Measurements from ENCODE around the gene PAK5.

Gene PAK5

GRCh38 chr20:9600562-9600961 is 238.3 kb downstream of the PAK5 start:
- Mint-ChIP-seq H3K9me3 (peaks cover 2% of the 10 kb centered on the region), H3K36me3 (no peaks in the 10 kb centered on the region), H3K27ac (no peak overlapping the region), H3K4me1 (no peaks in the 10 kb centered on the region), H3K27me3 (no peaks in the 10 kb centered on the region), H3K4me3 (no peak overlapping the region)
- ATAC-seq: no peak

GRCh38 chr20:9597547-9597946 is 241.3 kb downstream of the PAK5 start:
- Mint-ChIP-seq H3K36me3 (no peaks in the 10 kb centered on the region), H3K27me3 (no peaks in the 10 kb centered on the region), H3K4me3 (no peak overlapping the region), H3K4me1 (no peaks in the 10 kb centered on the region), H3K27ac (no peak overlapping the region), H3K9me3 (peaks cover 4% of the 10 kb centered on the region)
- ATAC-seq: no peak

- Mint-ChIP-seq H3K9me3 (peaks cover 5% of the 10 kb centered on the region), H3K27me3 (no peaks in the 10 kb centered on the region), H3K4me3 (no peak overlapping the region), H3K36me3 (no peaks in the 10 kb centered on the region), H3K4me1 (no peaks in the 10 kb centered on the region), H3K27ac (no peak overlapping the region)
- ATAC-seq: no peak
These were observed 243.1 kb downstream of the PAK5 start for GRCh38 chr20:9595763-9596162.

GRCh38 chr20:9594284-9594875 is 244.5 kb downstream of the PAK5 start:
- Mint-ChIP-seq H3K27ac (no peak overlapping the region), H3K4me1 (no peaks in the 10 kb centered on the region), H3K36me3 (no peaks in the 10 kb centered on the region), H3K27me3 (no peaks in the 10 kb centered on the region), H3K4me3 (no peak overlapping the region), H3K9me3 (peaks cover 5% of the 10 kb centered on the region)
- no peak for ATAC-seq

GRCh38 chr20:9592419-9592818 is 246.5 kb downstream of the PAK5 start:
- no peaks in the 10 kb centered on the region for H3K27me3 Mint-ChIP-seq
- no peak overlapping the region for H3K27ac Mint-ChIP-seq
- no peak for ATAC-seq
- H3K9me3 Mint-ChIP-seq: peaks cover 3% of the 10 kb centered on the region
- H3K4me1 Mint-ChIP-seq: no peaks in the 10 kb centered on the region
- no peak overlapping the region for H3K4me3 Mint-ChIP-seq
- no peaks in the 10 kb centered on the region for H3K36me3 Mint-ChIP-seq

GRCh38 chr20:9591080-9591479 is 247.8 kb downstream of the PAK5 start:
- Mint-ChIP-seq H3K27me3 (no peaks in the 10 kb centered on the region), H3K4me3 (no peak overlapping the region), H3K4me1 (no peaks in the 10 kb centered on the region), H3K36me3 (no peaks in the 10 kb centered on the region), H3K27ac (no peak overlapping the region), H3K9me3 (peaks cover 3% of the 10 kb centered on the region)
- no peak for ATAC-seq

GRCh38 chr20:9590189-9590588 is 248.7 kb downstream of the PAK5 start:
- Mint-ChIP-seq H3K27ac (no peak overlapping the region), H3K36me3 (no peaks in the 10 kb centered on the region), H3K4me3 (no peak overlapping the region), H3K4me1 (no peaks in the 10 kb centered on the region), H3K9me3 (peaks cover 3% of the 10 kb centered on the region), H3K27me3 (no peaks in the 10 kb centered on the region)
- no peak for ATAC-seq

GRCh38 chr20:9588706-9589105 is 250.2 kb downstream of the PAK5 start:
- H3K27me3 Mint-ChIP-seq: no peaks in the 10 kb centered on the region
- H3K9me3 Mint-ChIP-seq: peaks cover 3% of the 10 kb centered on the region
- H3K4me3 Mint-ChIP-seq: no peak overlapping the region
- no peaks in the 10 kb centered on the region for H3K4me1 Mint-ChIP-seq
- no peaks in the 10 kb centered on the region for H3K36me3 Mint-ChIP-seq
- ATAC-seq: no peak
- no peak overlapping the region for H3K27ac Mint-ChIP-seq

GRCh38 chr20:9583151-9583550 is 255.7 kb downstream of the PAK5 start:
- no peak for ATAC-seq
- H3K4me1 Mint-ChIP-seq: no peaks in the 10 kb centered on the region
- H3K27me3 Mint-ChIP-seq: no peaks in the 10 kb centered on the region
- no peak overlapping the region for H3K4me3 Mint-ChIP-seq
- no peak overlapping the region for H3K27ac Mint-ChIP-seq
- H3K36me3 Mint-ChIP-seq: no peaks in the 10 kb centered on the region
- H3K9me3 Mint-ChIP-seq: no peaks in the 10 kb centered on the region

- no peaks in the 10 kb centered on the region for H3K4me1 Mint-ChIP-seq
- no peaks in the 10 kb centered on the region for H3K36me3 Mint-ChIP-seq
- H3K4me3 Mint-ChIP-seq: no peak overlapping the region
- ATAC-seq: no peak
- H3K27ac Mint-ChIP-seq: no peak overlapping the region
- no peaks in the 10 kb centered on the region for H3K27me3 Mint-ChIP-seq
- H3K9me3 Mint-ChIP-seq: no peaks in the 10 kb centered on the region
These were observed 256.7 kb downstream of the PAK5 start for GRCh38 chr20:9582137-9582536.

GRCh38 chr20:9581509-9581908 is 257.4 kb downstream of the PAK5 start:
- Mint-ChIP-seq H3K4me1 (no peaks in the 10 kb centered on the region), H3K9me3 (no peaks in the 10 kb centered on the region), H3K4me3 (no peak overlapping the region), H3K27ac (no peak overlapping the region), H3K27me3 (no peaks in the 10 kb centered on the region), H3K36me3 (no peaks in the 10 kb centered on the region)
- no peak for ATAC-seq

- ATAC-seq: no peak
- Mint-ChIP-seq H3K4me1 (no peaks in the 10 kb centered on the region), H3K4me3 (no peak overlapping the region), H3K27ac (no peak overlapping the region), H3K27me3 (no peaks in the 10 kb centered on the region), H3K36me3 (no peaks in the 10 kb centered on the region), H3K9me3 (no peaks in the 10 kb centered on the region)
These were observed 260.3 kb downstream of the PAK5 start for GRCh38 chr20:9578594-9578993.

GRCh38 chr20:9577397-9577796 is 261.5 kb downstream of the PAK5 start:
- no peaks in the 10 kb centered on the region for H3K36me3 Mint-ChIP-seq
- ATAC-seq: no peak
- H3K4me1 Mint-ChIP-seq: no peaks in the 10 kb centered on the region
- no peaks in the 10 kb centered on the region for H3K27me3 Mint-ChIP-seq
- H3K4me3 Mint-ChIP-seq: no peak overlapping the region
- H3K9me3 Mint-ChIP-seq: peaks cover 2% of the 10 kb centered on the region
- H3K27ac Mint-ChIP-seq: no peak overlapping the region

- H3K9me3 Mint-ChIP-seq: peaks cover 2% of the 10 kb centered on the region
- H3K4me3 Mint-ChIP-seq: no peak overlapping the region
- no peaks in the 10 kb centered on the region for H3K4me1 Mint-ChIP-seq
- no peak overlapping the region for H3K27ac Mint-ChIP-seq
- H3K27me3 Mint-ChIP-seq: no peaks in the 10 kb centered on the region
- ATAC-seq: no peak
- H3K36me3 Mint-ChIP-seq: no peaks in the 10 kb centered on the region
These were observed 262.2 kb downstream of the PAK5 start for GRCh38 chr20:9576695-9577094.

- Mint-ChIP-seq H3K9me3 (peaks cover 2% of the 10 kb centered on the region), H3K27ac (no peak overlapping the region), H3K27me3 (no peaks in the 10 kb centered on the region), H3K4me1 (no peaks in the 10 kb centered on the region), H3K4me3 (no peak overlapping the region), H3K36me3 (no peaks in the 10 kb centered on the region)
- ATAC-seq: no peak
These were observed 263.0 kb downstream of the PAK5 start for GRCh38 chr20:9575836-9576235.

- no peaks in the 10 kb centered on the region for H3K36me3 Mint-ChIP-seq
- no peak overlapping the region for H3K27ac Mint-ChIP-seq
- no peak for ATAC-seq
- H3K4me1 Mint-ChIP-seq: no peaks in the 10 kb centered on the region
- H3K27me3 Mint-ChIP-seq: no peaks in the 10 kb centered on the region
- peaks cover 2% of the 10 kb centered on the region for H3K9me3 Mint-ChIP-seq
- no peak overlapping the region for H3K4me3 Mint-ChIP-seq
These were observed 264.1 kb downstream of the PAK5 start for GRCh38 chr20:9574776-9575175.

- H3K27me3 Mint-ChIP-seq: no peaks in the 10 kb centered on the region
- no peak overlapping the region for H3K4me3 Mint-ChIP-seq
- no peaks in the 10 kb centered on the region for H3K36me3 Mint-ChIP-seq
- peaks cover 2% of the 10 kb centered on the region for H3K9me3 Mint-ChIP-seq
- no peak for ATAC-seq
- H3K27ac Mint-ChIP-seq: no peak overlapping the region
- no peaks in the 10 kb centered on the region for H3K4me1 Mint-ChIP-seq
These were observed 264.7 kb downstream of the PAK5 start for GRCh38 chr20:9574181-9574580.
